IMR-90 (cell line): ENCODE results near the gene MMP20. TPM values are rescaled to one million over a fixed set of nuclear protein-coding genes. Genes with fewer than 3 reads are reported as not detected.

Experiments used
- ATAC-seq: fragments of 200-7000 bp; cut with Tn5 transposase; 2 replicates; pipeline ENCODE4 v1.9.1; 2020; ENCODE audit warnings: low read depth, mild to moderate bottlenecking, moderate library complexity
- BruUV-seq: library from RNA; stranded (reverse); fragments of 400-500 nt; replicated peaks from 2 replicates; lab custom pipeline; 2021; lab: Mats Ljungman, UMichigan
- CTCF ChIA-PET: fragments of 300-600 bp; formaldehyde crosslinking; extraction: SDS; loops from one replicate; lab custom pipeline; 2021; ENCODE audit warnings: antibody characterized with exemption; lab: Yijun Ruan, JAX
- POLR2A ChIA-PET: fragments of 300-600 bp; sonication (Branson Sonifier 250); formaldehyde crosslinking; loops from one replicate; lab custom pipeline; 2022; ENCODE audit warnings: antibody characterized with exemption; ENCODE audit not compliant: unreplicated experiment; lab: Charles Lee
- DNase-seq: peaks from one replicate; pipeline ENCODE4 v3.0.0; 2013
- H2AFZ ChIP-seq: replicated peaks from 2 replicates; pipeline ENCODE3; 2013; ENCODE audit warnings: low read length, mild to moderate bottlenecking; ENCODE audit not compliant: poor library complexity
- H2AK5ac ChIP-seq: 2 replicates; pipeline ENCODE4 v1.6.1; 2013; ENCODE audit warnings: low read depth, low read length, inconsistent platforms
- H2AK9ac ChIP-seq: replicated peaks from 2 replicates; pipeline ENCODE3; 2013; ENCODE audit warnings: mild to moderate bottlenecking, low read depth, low read length, moderate library complexity; ENCODE audit not compliant: poor library complexity
- H2BK120ac ChIP-seq: 2 replicates; pipeline ENCODE4 v1.6.1; 2013; ENCODE audit warnings: low read depth, low read length, inconsistent platforms
- H2BK15ac ChIP-seq: 3 replicates; pipeline ENCODE4 v1.6.1; 2013; ENCODE audit warnings: low read depth, low read length, inconsistent platforms
- H2BK20ac ChIP-seq: 2 replicates; pipeline ENCODE4 v1.6.1; 2013; ENCODE audit warnings: low read depth, mild to moderate bottlenecking, inconsistent platforms, low read length, moderate library complexity
- H2BK5ac ChIP-seq: 2 replicates; pipeline ENCODE4 v1.6.1; 2013; ENCODE audit warnings: mild to moderate bottlenecking, low read depth, low read length, inconsistent platforms; ENCODE audit not compliant: poor library complexity, severe bottlenecking
- H3K14ac ChIP-seq: replicated peaks from 2 replicates; pipeline ENCODE4 v1.6.1; 2013; ENCODE audit warnings: low read depth, low read length, inconsistent platforms
- H3K18ac ChIP-seq: 2 replicates; pipeline ENCODE4 v1.6.1; 2013; ENCODE audit warnings: low read depth, low read length, control low read depth
- H3K23ac ChIP-seq: 2 replicates; pipeline ENCODE4 v1.6.1; 2013; ENCODE audit warnings: low read depth, low read length, inconsistent platforms
- H3K27ac ChIP-seq: 2 replicates; pipeline ENCODE4 v1.5.1; 2013; ENCODE audit warnings: mild to moderate bottlenecking, control low read depth, low read length; ENCODE audit not compliant: insufficient read depth
- H3K27me3 ChIP-seq: 2 replicates; pipeline ENCODE4 v1.6.1; 2013; ENCODE audit warnings: low read length; ENCODE audit not compliant: control insufficient read depth, insufficient read depth
- H3K36me3 ChIP-seq: 2 replicates; pipeline ENCODE4 v1.6.1; 2013; ENCODE audit warnings: low read length, mixed read lengths; ENCODE audit not compliant: control insufficient read depth, insufficient read depth
- H3K4ac ChIP-seq: 2 replicates; pipeline ENCODE4 v1.6.1; 2013; ENCODE audit warnings: low read depth, low read length, inconsistent platforms
- H3K4me1 ChIP-seq: 2 replicates; pipeline ENCODE4 v1.6.1; 2013; ENCODE audit warnings: low read length, mixed read lengths; ENCODE audit not compliant: control insufficient read depth, insufficient read depth
- H3K4me2 ChIP-seq: 2 replicates; pipeline ENCODE4 v1.6.1; 2013; ENCODE audit warnings: low read depth, mild to moderate bottlenecking, control low read depth, low read length, moderate library complexity
- H3K4me3 ChIP-seq: 2 replicates; pipeline ENCODE4 v1.5.1; 2013; ENCODE audit warnings: low read depth, mild to moderate bottlenecking, control low read depth, low read length, moderate library complexity; ENCODE audit not compliant: insufficient read depth
- H3K56ac ChIP-seq: 2 replicates; pipeline ENCODE4 v1.6.1; 2013; ENCODE audit warnings: low read length, inconsistent platforms; ENCODE audit not compliant: insufficient read depth; ENCODE audit errors: extremely low read depth
- H3K79me1 ChIP-seq, 2 experiments: 2 replicates each; pipeline ENCODE4 v1.6.1; 2013; ENCODE audit warnings: low read length in 2 of 2, inconsistent platforms in 1 of 2, low read depth in 1 of 2
- H3K9ac ChIP-seq: 2 replicates; pipeline ENCODE4 v1.6.1; 2013; ENCODE audit warnings: low read depth, low read length, control low read depth
- H3K9me1 ChIP-seq: 2 replicates; pipeline ENCODE4 v1.6.1; 2013; ENCODE audit warnings: low read length, inconsistent platforms; ENCODE audit not compliant: insufficient read depth
- H3K9me3 ChIP-seq: 2 replicates; pipeline ENCODE4 v1.6.1; 2013; ENCODE audit warnings: low read length; ENCODE audit not compliant: control insufficient read depth, insufficient read depth
- H4K20me1 ChIP-seq: 2 replicates; pipeline ENCODE4 v1.6.1; 2013; ENCODE audit warnings: low read length, inconsistent platforms; ENCODE audit not compliant: insufficient read depth
- H4K5ac ChIP-seq: 2 replicates; pipeline ENCODE4 v1.6.1; 2013; ENCODE audit warnings: mild to moderate bottlenecking, low read depth, low read length, control low read depth
- H4K8ac ChIP-seq, 2 experiments: 2 replicates each; pipeline ENCODE4 v1.6.1; 2013; ENCODE audit warnings: low read depth in 2 of 2, low read length in 2 of 2, control low read depth in 1 of 2, inconsistent platforms in 1 of 2
- H4K91ac ChIP-seq: 2 replicates; pipeline ENCODE4 v1.6.1; 2013; ENCODE audit warnings: low read depth, low read length, inconsistent platforms; ENCODE audit not compliant: insufficient read depth
- BHLHE40 ChIP-seq: fragments of 150-350 bp; IDR thresholded peaks from 2 replicates; pipeline ENCODE4 v1.6.1; 2016; ENCODE audit warnings: mild to moderate bottlenecking, low read depth, low read length
- CTCF ChIP-seq: conservative IDR thresholded peaks from 2 replicates; pipeline ENCODE4 v1.5.1; 2012; ENCODE audit warnings: mild to moderate bottlenecking, low read depth, low read length, improper control_type of control experiment
- FOS ChIP-seq: fragments of 150-350 bp; IDR thresholded peaks from 2 replicates; pipeline ENCODE4 v1.6.1; 2016; ENCODE audit warnings: low read depth, low read length
- MAFK ChIP-seq: IDR thresholded peaks from 2 replicates; pipeline ENCODE4 v1.6.1; 2012; ENCODE audit warnings: low read depth, low read length, improper control_type of control experiment
- MAZ ChIP-seq: IDR thresholded peaks from 2 replicates; pipeline ENCODE4 v1.6.1; 2012; ENCODE audit warnings: low read depth, mild to moderate bottlenecking, low read length, improper control_type of control experiment, moderate library complexity, borderline replicate concordance
- MXI1 ChIP-seq: IDR thresholded peaks from 2 replicates; pipeline ENCODE4 v1.6.1; 2012; ENCODE audit warnings: low read depth, mild to moderate bottlenecking, low read length, moderate library complexity, borderline replicate concordance
- NFE2L2 ChIP-seq: fragments of 150-350 bp; IDR thresholded peaks from 2 replicates; pipeline ENCODE4 v1.6.1; 2016; ENCODE audit warnings: low read depth, mild to moderate bottlenecking, low read length
- POLR2A ChIP-seq: IDR thresholded peaks from 2 replicates; pipeline ENCODE4 v1.6.1; 2012; ENCODE audit warnings: mild to moderate bottlenecking, low read depth, low read length
- RFX5 ChIP-seq: IDR thresholded peaks from 2 replicates; pipeline ENCODE4 v1.8.0; 2012; ENCODE audit warnings: low read depth, mild to moderate bottlenecking, low read length, moderate library complexity
- SMC3 ChIP-seq: fragments of 150-350 bp; IDR thresholded peaks from 2 replicates; pipeline ENCODE4 v1.6.1; 2016; ENCODE audit warnings: low read depth, mild to moderate bottlenecking, antibody characterized with exemption, low read length, moderate library complexity
- WGBS, 2 experiments: methylation state at CpG; one replicate each; pipeline versions ENCODE4 v1.1.5 to v1.1.7; 2013; ENCODE audit warnings: missing lambda C conversion rate in 2 of 2; ENCODE audit not compliant: insufficient read length in 1 of 2; ENCODE audit errors: extremely low coverage in 2 of 2; 5-methylcytosine and 5-hydroxymethylcytosine counted together
- dilution Hi-C: fragments of 300-500 bp; cut with HindIII; formaldehyde crosslinking; loops from one replicate; pipeline ENCODE4 v1.14.3; 2018; ENCODE audit warnings: low sequenced_read_pairs; ENCODE audit not compliant: unreplicated experiment
- in situ Hi-C: fragments of 300-500 bp; cut with MboI; formaldehyde crosslinking; loops from 3 replicates; pipeline ENCODE4 v1.14.3; 2019; ENCODE audit warnings: low sequenced_read_pairs, inconsistent platforms, mixed read lengths
- intact Hi-C: fragments of 100-400 bp; cut with micrococcal nuclease; formaldehyde crosslinking; loops from 2 replicates; pipeline ENCODE4 v1.10.0; 2022
- polyA plus RNA-seq, 3 experiments: library from polyadenylated mRNA; depleted of rRNA; stranded (reverse); fragments of >200 nt; gene quantifications; 2 replicates each; pipeline ENCODE4 v1.2.3, GENCODE V29; 2012; ENCODE audit warnings: low replicate concordance in 1 of 3
- total RNA-seq: library from RNA; depleted of rRNA; stranded (reverse); fragments of >200 nt; gene quantifications from 2 replicates; pipeline ENCODE4 v1.2.3, GENCODE V29; 2012

Gene MMP20
- total and polyA plus RNA-seq, 2 of the 4 experiments (the other 2 are of a cell fraction) = not detected

- Histone ChIP-seq H2AFZ (peak overlapping the region; percentile 55), H3K36me3 (no peaks in the 10 kb centered on the region), H2BK15ac (no peak overlapping the region), H3K9ac (no peak overlapping the region), H4K8ac (no peak overlapping the region), H3K23ac (peak overlapping the region; percentile 51), H3K18ac (no peak overlapping the region), H3K79me1 (no peaks in the 10 kb centered on the region), H3K27ac (no peak overlapping the region), H4K5ac (no peak overlapping the region), H2AK5ac (no peak overlapping the region; the same call in 1 of the 2 replicates), H2BK120ac (no peak overlapping the region), H3K27me3 (no peaks in the 10 kb centered on the region), H3K9me3 (no peaks in the 10 kb centered on the region), H3K4ac (no peak overlapping the region), H3K4me3 (no peak overlapping the region), H4K91ac (no peak overlapping the region), H2AK9ac (peak overlapping the region; percentile 63), H4K20me1 (no peaks in the 10 kb centered on the region), H3K4me2 (no peak overlapping the region), H2BK20ac (0 out of 2 replicates have a peak overlapping the region, but pooled peaks have one; percentile 28), H3K14ac (no peak overlapping the region), H3K9me1 (peaks cover 12% of the 10 kb centered on the region; the same call in 1 of the 2 replicates), H3K4me1 (no peaks in the 10 kb centered on the region; the same call in 1 of the 2 replicates), H2BK5ac (no peak overlapping the region), H3K56ac (no peak overlapping the region)
- intact Hi-C loops = no loop called here
- ChIA-PET CTCF (no interaction called here), POLR2A (no interaction called here)
- ATAC-seq = no peak
- dilution Hi-C loops = no loop called here
- DNase-seq = no peak
- BruUV-seq = no TSS peak
- in situ Hi-C loops = no loop called here
- WGBS, 2 experiments = no CpG with 5 or more reads among the region's 3 CpGs
- no peak for TF ChIP-seq POLR2A
- TF ChIP-seq NFE2L2 = no peak
- no peak for TF ChIP-seq BHLHE40
- TF ChIP-seq MAFK = no peak
- no peak for TF ChIP-seq MXI1
- no peak for TF ChIP-seq RFX5
- TF ChIP-seq FOS = no peak
- no peak for TF ChIP-seq CTCF
- no peak for TF ChIP-seq SMC3
- TF ChIP-seq MAZ = no peak
These were observed 9.2 kb downstream of the MMP20 start for GRCh38 chr11:102615894-102616432.
